HepG2 (cell line): ENCODE measurements around the gene MRPL27. TPM values are rescaled to one million over a fixed set of nuclear protein-coding genes. Genes with fewer than 3 reads are reported as not detected.

Experiments used
- ATAC-seq: fragments of 200-7000 bp; cut with Tn5 transposase; 3 replicates; pipeline ENCODE4 v1.9.1; 2020; ENCODE audit warnings: mild to moderate bottlenecking, moderate library complexity
- BruUV-seq: library from RNA; stranded (reverse); fragments of 400-500 nt; replicated peaks from 2 replicates; lab custom pipeline; 2021; lab: Mats Ljungman, UMichigan
- CTCF ChIA-PET: fragments of 300-600 bp; formaldehyde crosslinking; extraction: SDS; loops from one replicate; lab custom pipeline; 2021; ENCODE audit warnings: low total read pairs, inconsistent platforms, low intra/inter-chr PET ratio; lab: Yijun Ruan, JAX
- POLR2A ChIA-PET: fragments of 350-600 bp; sonication (Branson Sonifier 250); formaldehyde crosslinking; loops from one replicate; lab custom pipeline; 2020; ENCODE audit warnings: antibody characterized with exemption, inconsistent platforms; lab: Yijun Ruan, JAX
- DNase-seq: peaks from one replicate; pipeline ENCODE4 v3.0.0-alpha.2; 2015; ENCODE audit warnings: low spot score
- FAIRE-seq: peaks from 3 replicates; lab custom pipeline; 2011; peaks lifted over from hg19 to GRCh38; lab: Jason Lieb, UNC
- H2AFZ ChIP-seq: one replicate; pipeline ENCODE4 v1.6.1; 2011; ENCODE audit warnings: low read length, inconsistent platforms
- H3K27ac ChIP-seq: fragments of 300-600 bp; 3 replicates; pipeline ENCODE4 v1.8.0; 2011; ENCODE audit warnings: mixed run types, mild to moderate bottlenecking, mixed read lengths, low read length, inconsistent platforms; ENCODE audit not compliant: insufficient read depth; ENCODE audit errors: extremely low read length
- H3K27me3 ChIP-seq, 2 experiments: fragments of 200-600 bp in 1 of 2; 2 replicates in 1 of 2; 3 replicates in 1 of 2; pipeline versions ENCODE4 v1.6.0 to v1.8.0; 2011; ENCODE audit warnings: low read length in 2 of 2, mild to moderate bottlenecking in 2 of 2, moderate library complexity in 2 of 2, inconsistent platforms in 1 of 2; ENCODE audit not compliant: insufficient read depth in 2 of 2, control insufficient read depth in 1 of 2
- H3K36me3 ChIP-seq, 2 experiments: fragments of 200-600 bp in 1 of 2; replicated peaks in 1 of 2; 2 replicates in 1 of 2; 3 replicates in 1 of 2; pipeline versions ENCODE4 v1.5.1 to v1.8.0; 2011; ENCODE audit warnings: low read length in 2 of 2, inconsistent platforms in 1 of 2; ENCODE audit not compliant: insufficient read depth in 2 of 2, control insufficient read depth in 1 of 2
- H3K4me1 ChIP-seq: 2 replicates; pipeline ENCODE4 v1.5.1; 2012; ENCODE audit warnings: low read length, inconsistent platforms; ENCODE audit not compliant: insufficient read depth
- H3K4me2 ChIP-seq: 2 replicates; pipeline ENCODE4 v1.6.0; 2011; ENCODE audit warnings: low read depth, low read length, inconsistent platforms
- H3K4me3 ChIP-seq, 3 experiments: fragments of 200-600 bp in 1 of 3; sonication (generic), shearing (Covaris generic) in 1 of 3; replicated peaks in 1 of 3; 2 replicates each; pipeline ENCODE4 v1.5.1; 2011 to 2016; ENCODE audit warnings: low read length in 3 of 3, inconsistent platforms in 2 of 3, low read depth in 2 of 3, mild to moderate bottlenecking in 2 of 3, control low read depth in 1 of 3, mixed read lengths in 1 of 3; ENCODE audit not compliant: insufficient read depth in 1 of 3
- H3K79me2 ChIP-seq: one replicate; pipeline ENCODE4 v1.6.1; 2011; ENCODE audit warnings: low read length, inconsistent platforms; ENCODE audit not compliant: insufficient read depth
- H3K9ac ChIP-seq: 2 replicates; pipeline ENCODE4 v1.6.0; 2011; ENCODE audit warnings: mild to moderate bottlenecking, low read depth, low read length, inconsistent platforms; ENCODE audit not compliant: insufficient read depth
- H3K9me3 ChIP-seq: 2 replicates; pipeline ENCODE4 v1.5.1; 2012; ENCODE audit warnings: mild to moderate bottlenecking, low read length
- H4K20me1 ChIP-seq: 2 replicates; pipeline ENCODE4 v1.6.0; 2011; ENCODE audit warnings: inconsistent platforms, mild to moderate bottlenecking, low read length, moderate library complexity; ENCODE audit not compliant: insufficient read depth
- AFF4 ChIP-seq: sonication (generic); formaldehyde crosslinking; IDR thresholded peaks from 2 replicates; pipeline ENCODE4 v1.4.0; 2020; ENCODE audit warnings: missing genetic modification reagents
- EEA1 ChIP-seq: sonication (generic); formaldehyde crosslinking; IDR thresholded peaks from 2 replicates; pipeline ENCODE4 v1.5.1; 2020; ENCODE audit warnings: mild to moderate bottlenecking, missing genetic modification reagents, borderline replicate concordance
- GMEB1 ChIP-seq: sonication (generic); formaldehyde crosslinking; IDR thresholded peaks from 2 replicates; pipeline ENCODE4 v1.5.1; 2020; ENCODE audit warnings: missing genetic modification reagents, mild to moderate bottlenecking, borderline replicate concordance
- SMAD3 ChIP-seq: sonication (generic); formaldehyde crosslinking; IDR thresholded peaks from 2 replicates; pipeline ENCODE4 v1.4.0; 2020; ENCODE audit warnings: missing genetic modification reagents
- ZMYM4 ChIP-seq: sonication (generic); formaldehyde crosslinking; IDR thresholded peaks from 2 replicates; pipeline ENCODE4 v1.8.1; 2023; ENCODE audit warnings: mild to moderate bottlenecking, missing genetic modification reagents
- ZNF407 ChIP-seq: sonication (generic); formaldehyde crosslinking; IDR thresholded peaks from one replicate; pipeline ENCODE4 v1.5.1; 2020; ENCODE audit warnings: mild to moderate bottlenecking, missing genetic modification reagents; ENCODE audit errors: not compliant biosample characterization
- ZNF790 ChIP-seq: sonication (generic); formaldehyde crosslinking; IDR thresholded peaks from 2 replicates; pipeline ENCODE4 v1.8.0; 2022; ENCODE audit warnings: missing genetic modification reagents, mild to moderate bottlenecking, borderline replicate concordance
- WGBS: methylation state at CpG from one replicate; pipeline ENCODE4 v1.1.6; 2017; ENCODE audit warnings: low lambda C conversion rate; 5-methylcytosine and 5-hydroxymethylcytosine counted together
- in situ Hi-C: cut with HindIII; loops from 2 replicates; pipeline ENCODE4 v1.10.0; 2017; ENCODE audit warnings: low pct_unique_long_range_greater_than_20kb; ENCODE audit not compliant: extremely low pct_ligation_motif_present
- intact Hi-C: fragments of 100-400 bp; cut with micrococcal nuclease; formaldehyde crosslinking; loops from one replicate; pipeline ENCODE4 v1.10.0; 2022; ENCODE audit not compliant: unreplicated experiment
- polyA plus RNA-seq, 8 experiments: library from polyadenylated mRNA; depleted of rRNA in 3 of 8; stranded (reverse) in 7 of 8; unstranded in 1 of 8; fragments of >200 nt; fragmentation: Illumina TruSeq in 4 of 8; extraction: Trizol in 4 of 8; gene quantifications; 2 replicates each; pipeline versions ENCODE4 v1.2.1 to v1.2.3, GENCODE V29; 2011 to 2016; ENCODE audit warnings: low read depth in 4 of 8, missing spikeins in 1 of 8, mixed read lengths in 1 of 8; ENCODE audit not compliant: insufficient read depth in 1 of 8
- total RNA-seq, 5 experiments: library from RNA; depleted of rRNA; stranded (reverse); fragments of >200 nt; fragmentation: Illumina TruSeq; extraction: Trizol; gene quantifications; 2 replicates each; pipeline ENCODE4 v1.2.3, GENCODE V29; 2016; ENCODE audit warnings: low read depth in 1 of 5

The MRPL27 gene
- total and polyA plus RNA-seq, 2 of the 13 experiments (the other 11 are each of a cell fraction or from before 2014, with no cell fraction given), result 137 to 217 TPM

GRCh38 chr17:50406578-50406977, 33.6 kb upstream of the MRPL27 start:
- ATAC-seq (no peak; the same call in 2 of the 3 replicates), DNase-seq (no peak), FAIRE-seq (no peak)
- CTCF ChIA-PET, result no interaction called here
- Histone ChIP-seq H3K4me1 (peaks cover 13% of the 10 kb centered on the region), H3K9ac (no peak overlapping the region), H3K9me3 (no peaks in the 10 kb centered on the region), H3K27me3 (peaks cover 2 to 8% of the 10 kb centered on the region in 2 experiments; a peak in 2 of 5 replicates), H3K4me3 (no peak overlapping the region), H4K20me1 (no peaks in the 10 kb centered on the region), H3K79me2 (no peaks in the 10 kb centered on the region), H3K4me2 (no peak overlapping the region), H2AFZ (no peak overlapping the region), H3K27ac (no peak overlapping the region), H3K36me3 (no peaks in the 10 kb centered on the region)
- intact Hi-C loops, result no loop called here
- 43% methylated on average over 5 of the region's 5 CpGs for WGBS
- POLR2A ChIA-PET, result interaction anchor here (0.5 to 2.0 kb wide), 2 partner anchors 9 to 299 kb away, joined by 3 to 7 read pairs; partner anchors contain the start of gene LRRC59
- no TSS peak for BruUV-seq
- in situ Hi-C loops, result no loop called here
- TF ChIP-seq ZNF407 (CRISPR knock-in tag), result no peak
- no peak for TF ChIP-seq EEA1 (CRISPR knock-in tag)
- TF ChIP-seq ZNF790, result no peak
- no peak for TF ChIP-seq ZMYM4 (CRISPR knock-in tag)
- no peak for TF ChIP-seq AFF4 (CRISPR knock-in tag)
- no peak for TF ChIP-seq SMAD3
- TF ChIP-seq GMEB1 (CRISPR knock-in tag), result no peak
